ENCODE data around the gene OSBPL7.

DNA sequence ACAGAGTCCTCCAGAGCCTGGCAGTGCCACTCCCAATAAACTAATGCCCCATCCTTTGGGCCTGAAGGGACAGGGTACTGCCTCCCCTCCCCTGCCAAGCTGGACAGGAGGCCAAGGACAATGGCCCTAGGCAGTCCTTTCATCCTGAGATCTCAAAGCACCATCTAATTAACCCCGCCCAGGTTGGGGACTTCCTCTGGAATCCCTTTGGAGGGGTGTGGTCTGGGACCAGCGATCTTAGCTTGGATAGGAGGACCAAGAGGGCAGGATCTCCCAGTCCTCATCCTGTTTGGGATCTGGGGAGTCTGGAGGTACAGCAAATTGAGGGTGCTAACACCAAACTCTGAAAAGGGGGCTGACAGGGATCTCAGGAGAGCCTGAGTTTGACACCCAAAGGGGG lies 47.5 kb upstream of the OSBPL7 start:
- TF ChIP-seq EZH2 (IDR thresholded peaks at IDR 0.05) (no peak), CTCF (IDR thresholded peaks at IDR 0.05) (no peak), EZH2phosphoT487 (IDR thresholded peaks at IDR 0.05) (no peak)

Data from neural progenitor cell (in vitro differentiated cells).